Astrocyte (in vitro differentiated cells and primary cell): ENCODE data around the gene ZP3. TPM values are rescaled to one million over a fixed set of nuclear protein-coding genes. Genes with fewer than 3 reads are reported as not detected.
"Not testable (repeated sequence)": the region's sequence is repeated elsewhere in the genome, so short reads cannot be mapped to it uniquely, and the experiment has no call there.

ENCODE experiments used
- DNase-seq: peaks from one replicate; pipeline ENCODE4 v3.0.0-alpha.2; 2010; ENCODE audit warnings: low read depth
- FAIRE-seq: peaks from 2 replicates; lab custom pipeline; 2011; peaks lifted over from hg19 to GRCh38; lab: Jason Lieb, UNC
- H2AFZ ChIP-seq: 2 replicates; pipeline ENCODE4 v1.6.0; 2012; ENCODE audit warnings: low read depth, low read length, inconsistent platforms
- H3K27ac ChIP-seq: 2 replicates; pipeline ENCODE4 v1.5.1; 2011; ENCODE audit warnings: low read depth, low read length, inconsistent platforms
- H3K27me3 ChIP-seq: 2 replicates; pipeline ENCODE4 v1.6.0; 2011; ENCODE audit warnings: low read length, inconsistent platforms; ENCODE audit not compliant: insufficient read depth
- H3K36me3 ChIP-seq: 2 replicates; pipeline ENCODE4 v1.5.1; 2011; ENCODE audit warnings: low read length, inconsistent platforms; ENCODE audit not compliant: insufficient read depth
- H3K4me1 ChIP-seq: 2 replicates; pipeline ENCODE4 v1.5.1; 2011; ENCODE audit warnings: low read length, inconsistent platforms; ENCODE audit not compliant: insufficient read depth
- H3K4me2 ChIP-seq: 2 replicates; pipeline ENCODE4 v1.6.0; 2012; ENCODE audit warnings: low read length, inconsistent platforms
- H3K4me3 ChIP-seq: 2 replicates; pipeline ENCODE4 v1.5.1; 2011; ENCODE audit warnings: low read depth, mild to moderate bottlenecking, low read length, inconsistent platforms; ENCODE audit not compliant: insufficient read depth
- H3K79me2 ChIP-seq: 2 replicates; pipeline ENCODE4 v1.6.0; 2012; ENCODE audit warnings: mild to moderate bottlenecking, low read length, inconsistent platforms; ENCODE audit not compliant: insufficient read depth
- H3K9ac ChIP-seq: 2 replicates; pipeline ENCODE4 v1.6.0; 2012; ENCODE audit warnings: mild to moderate bottlenecking, low read length, inconsistent platforms
- H3K9me3 ChIP-seq: 2 replicates; pipeline ENCODE4 v1.5.1; 2012; ENCODE audit warnings: low read depth, mild to moderate bottlenecking, low read length, inconsistent platforms; ENCODE audit not compliant: insufficient read depth
- H4K20me1 ChIP-seq: 2 replicates; pipeline ENCODE4 v1.6.0; 2012; ENCODE audit warnings: low read length, inconsistent platforms; ENCODE audit not compliant: insufficient read depth
- H3K27ac Mint-ChIP-seq: one replicate; pipeline ENCODE4 v1.8.0; 2021; ENCODE audit warnings: mild to moderate bottlenecking, mixed read lengths; ENCODE audit not compliant: unreplicated experiment
- H3K27me3 Mint-ChIP-seq: one replicate; pipeline ENCODE4 v1.8.0; 2021; ENCODE audit warnings: low read depth, mixed read lengths; ENCODE audit not compliant: unreplicated experiment
- H3K36me3 Mint-ChIP-seq: one replicate; pipeline ENCODE4 v1.8.0; 2021; ENCODE audit warnings: low read depth, mixed read lengths; ENCODE audit not compliant: unreplicated experiment
- H3K4me1 Mint-ChIP-seq: one replicate; pipeline ENCODE4 v1.8.0; 2021; ENCODE audit warnings: low read depth, mixed read lengths; ENCODE audit not compliant: unreplicated experiment
- H3K4me3 Mint-ChIP-seq: one replicate; pipeline ENCODE4 v1.8.0; 2021; ENCODE audit warnings: mild to moderate bottlenecking, moderate library complexity, mixed read lengths; ENCODE audit not compliant: unreplicated experiment
- H3K9me3 Mint-ChIP-seq: one replicate; pipeline ENCODE4 v1.8.0; 2021; ENCODE audit warnings: mild to moderate bottlenecking, mixed read lengths; ENCODE audit not compliant: unreplicated experiment
- total RNA-seq: library from RNA; stranded (reverse); gene quantifications from 2 replicates; pipeline ENCODE4 v1.2.1, GENCODE V29; 2021
- TF ChIP-seq, protein P1 (sequence below): IDR thresholded peaks from 2 replicates; pipeline ENCODE4 v1.5.1; 2011; ENCODE audit warnings: low read depth, mild to moderate bottlenecking, inconsistent platforms, low read length, moderate library complexity; ENCODE audit not compliant: insufficient read depth

The ZP3 gene
- total RNA-seq, 1 donor from 2014 or later = 2.6 TPM

DNA sequence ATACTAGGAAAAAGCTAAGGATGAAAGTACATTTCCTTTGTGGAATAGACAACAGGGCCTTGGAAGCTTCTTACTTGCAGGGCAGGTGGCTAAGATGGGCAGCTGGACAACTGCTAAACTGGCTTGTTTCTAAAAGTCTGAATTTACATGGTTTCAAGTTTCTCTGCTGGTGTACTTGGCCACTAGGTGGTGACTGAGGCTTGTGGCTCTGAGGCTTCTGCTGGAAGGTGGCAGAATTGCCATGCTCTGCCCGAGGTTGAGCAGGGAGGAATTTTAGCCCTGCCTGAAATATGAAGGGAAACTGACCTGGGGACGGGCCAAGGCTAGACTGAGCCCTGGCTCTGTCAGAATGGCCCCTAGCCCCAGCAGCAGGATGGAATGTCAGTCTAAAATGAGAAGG, 13.1 kb downstream of the ZP3 start:
- not testable (repeated sequence) for H3K4me3 Mint-ChIP-seq, H2AFZ ChIP-seq, H4K20me1 ChIP-seq, H3K4me1 ChIP-seq, H3K4me3 ChIP-seq, H3K9me3 Mint-ChIP-seq, H3K4me2 ChIP-seq, H3K4me1 Mint-ChIP-seq, H3K27ac Mint-ChIP-seq, H3K27ac ChIP-seq, H3K9ac ChIP-seq, H3K9me3 ChIP-seq, H3K27me3 Mint-ChIP-seq, H3K79me2 ChIP-seq, H3K36me3 Mint-ChIP-seq, FAIRE-seq, H3K27me3 ChIP-seq, H3K36me3 ChIP-seq
- TF ChIP-seq, protein P1, sequence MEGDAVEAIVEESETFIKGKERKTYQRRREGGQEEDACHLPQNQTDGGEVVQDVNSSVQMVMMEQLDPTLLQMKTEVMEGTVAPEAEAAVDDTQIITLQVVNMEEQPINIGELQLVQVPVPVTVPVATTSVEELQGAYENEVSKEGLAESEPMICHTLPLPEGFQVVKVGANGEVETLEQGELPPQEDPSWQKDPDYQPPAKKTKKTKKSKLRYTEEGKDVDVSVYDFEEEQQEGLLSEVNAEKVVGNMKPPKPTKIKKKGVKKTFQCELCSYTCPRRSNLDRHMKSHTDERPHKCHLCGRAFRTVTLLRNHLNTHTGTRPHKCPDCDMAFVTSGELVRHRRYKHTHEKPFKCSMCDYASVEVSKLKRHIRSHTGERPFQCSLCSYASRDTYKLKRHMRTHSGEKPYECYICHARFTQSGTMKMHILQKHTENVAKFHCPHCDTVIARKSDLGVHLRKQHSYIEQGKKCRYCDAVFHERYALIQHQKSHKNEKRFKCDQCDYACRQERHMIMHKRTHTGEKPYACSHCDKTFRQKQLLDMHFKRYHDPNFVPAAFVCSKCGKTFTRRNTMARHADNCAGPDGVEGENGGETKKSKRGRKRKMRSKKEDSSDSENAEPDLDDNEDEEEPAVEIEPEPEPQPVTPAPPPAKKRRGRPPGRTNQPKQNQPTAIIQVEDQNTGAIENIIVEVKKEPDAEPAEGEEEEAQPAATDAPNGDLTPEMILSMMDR = peak; percentile 46
- peak; percentile 67 for DNase-seq

- H3K9me3 ChIP-seq, H3K4me1 ChIP-seq, H3K9ac ChIP-seq, H3K27me3 ChIP-seq, DNase-seq, FAIRE-seq, H3K4me3 Mint-ChIP-seq, H3K9me3 Mint-ChIP-seq, H3K27me3 Mint-ChIP-seq, H3K79me2 ChIP-seq, H4K20me1 ChIP-seq, H3K27ac Mint-ChIP-seq, H3K4me2 ChIP-seq, H3K36me3 ChIP-seq, H2AFZ ChIP-seq, H3K36me3 Mint-ChIP-seq, H3K4me3 ChIP-seq, H3K4me1 Mint-ChIP-seq, H3K27ac ChIP-seq: not testable (repeated sequence)
Observed at GRCh38 chr7:76439120-76439888, 14.6 kb downstream of the ZP3 start.

- H3K4me1 Mint-ChIP-seq, H3K9ac ChIP-seq, H3K27me3 ChIP-seq, FAIRE-seq, DNase-seq, H3K4me3 Mint-ChIP-seq, H3K27ac Mint-ChIP-seq, H3K9me3 ChIP-seq, H3K79me2 ChIP-seq, H3K36me3 ChIP-seq, H3K27ac ChIP-seq, H2AFZ ChIP-seq, H3K4me3 ChIP-seq, H3K4me1 ChIP-seq, H4K20me1 ChIP-seq, H3K27me3 Mint-ChIP-seq, H3K4me2 ChIP-seq, H3K9me3 Mint-ChIP-seq, H3K36me3 Mint-ChIP-seq: not testable (repeated sequence)
Observed at GRCh38 chr7:76440404-76440803, 15.7 kb downstream of the ZP3 start.

- not testable (repeated sequence) for FAIRE-seq, H3K4me1 ChIP-seq, H3K9me3 Mint-ChIP-seq, H3K9ac ChIP-seq, H3K27me3 ChIP-seq, H3K27ac ChIP-seq, H4K20me1 ChIP-seq, DNase-seq, H3K4me2 ChIP-seq, H3K4me1 Mint-ChIP-seq, H3K27ac Mint-ChIP-seq, H3K36me3 Mint-ChIP-seq, H3K9me3 ChIP-seq, H3K79me2 ChIP-seq, H3K4me3 Mint-ChIP-seq, H2AFZ ChIP-seq, H3K27me3 Mint-ChIP-seq, H3K4me3 ChIP-seq, H3K36me3 ChIP-seq
Observed at GRCh38 chr7:76441792-76442191, 17.0 kb downstream of the ZP3 start.

GRCh38 chr7:76442664-76443446, 18.1 kb downstream of the ZP3 start:
- H3K27ac ChIP-seq, H2AFZ ChIP-seq, H3K4me2 ChIP-seq, H3K4me1 ChIP-seq, FAIRE-seq, H3K27ac Mint-ChIP-seq, H3K36me3 Mint-ChIP-seq, H3K27me3 Mint-ChIP-seq, H4K20me1 ChIP-seq, H3K36me3 ChIP-seq, H3K79me2 ChIP-seq, DNase-seq, H3K27me3 ChIP-seq, H3K4me3 ChIP-seq, H3K9me3 ChIP-seq, H3K9ac ChIP-seq, H3K9me3 Mint-ChIP-seq, H3K4me1 Mint-ChIP-seq, H3K4me3 Mint-ChIP-seq: not testable (repeated sequence)
